ENCODE data around the gene USO1. TPM values are rescaled to one million over a fixed set of nuclear protein-coding genes. Genes with fewer than 3 reads are reported as not detected.
"Not testable (repeated sequence)": the region's sequence is repeated elsewhere in the genome, so short reads cannot be mapped to it uniquely, and the experiment has no call there.

Gene USO1
- total RNA-seq, 1 donor from 2014 or later, result 64.5 TPM

- no peak for DNase-seq (ENCODE audit: low spot score)
Observed at GRCh38 chr4:75710246-75710645, 14.1 kb upstream of the USO1 start.

GRCh38 chr4:75714011-75714410 lies 10.4 kb upstream of the USO1 start:
- DNase-seq (ENCODE audit: low spot score), result no peak

GRCh38 chr4:75714704-75715103 lies 9.7 kb upstream of the USO1 start:
- no peak for DNase-seq (ENCODE audit: low spot score)

- DNase-seq (ENCODE audit: low spot score), result no peak
Observed at GRCh38 chr4:75715105-75715799, 9.1 kb upstream of the USO1 start.

- DNase-seq (ENCODE audit: low spot score), result not testable (repeated sequence)
Observed at GRCh38 chr4:75716054-75716453, 8.3 kb upstream of the USO1 start.

- DNase-seq (ENCODE audit: low spot score), result no peak
Observed at GRCh38 chr4:75717408-75717807, 7.0 kb upstream of the USO1 start.

GRCh38 chr4:75718529-75718928 lies 5.8 kb upstream of the USO1 start:
- no peak for DNase-seq (ENCODE audit: low spot score)

GRCh38 chr4:75722417-75722816 lies 2.0 kb upstream of the USO1 start:
- DNase-seq (ENCODE audit: low spot score), result no peak

GRCh38 chr4:75723163-75724065 lies 963 bp upstream of the USO1 start:
- DNase-seq (ENCODE audit: low spot score), result no peak

- DNase-seq (ENCODE audit: low spot score), result peak; percentile 74
Observed at GRCh38 chr4:75724867-75725724, 719 bp downstream of the USO1 start.

GRCh38 chr4:75725942-75726538 lies 1.7 kb downstream of the USO1 start:
- not testable (repeated sequence) for DNase-seq (ENCODE audit: low spot score)

GRCh38 chr4:75726577-75726976 lies 2.2 kb downstream of the USO1 start:
- DNase-seq (ENCODE audit: low spot score), result no peak

- no peak for DNase-seq (ENCODE audit: low spot score)
Observed at GRCh38 chr4:75727073-75727472, 2.7 kb downstream of the USO1 start.

GRCh38 chr4:75729836-75730235 lies 5.5 kb downstream of the USO1 start:
- DNase-seq (ENCODE audit: low spot score), result no peak

- DNase-seq (ENCODE audit: low spot score), result no peak
Observed at GRCh38 chr4:75733369-75733768, 9.0 kb downstream of the USO1 start.

- no peak for DNase-seq (ENCODE audit: low spot score)
Observed at GRCh38 chr4:75735525-75735924, 11.1 kb downstream of the USO1 start.

- no peak for DNase-seq (ENCODE audit: low spot score)
Observed at GRCh38 chr4:75736862-75737261, 12.5 kb downstream of the USO1 start.

GRCh38 chr4:75737398-75737797 lies 13.0 kb downstream of the USO1 start:
- no peak for DNase-seq (ENCODE audit: low spot score)

GRCh38 chr4:75741027-75741426 lies 16.6 kb downstream of the USO1 start:
- no peak for DNase-seq (ENCODE audit: low spot score)

- DNase-seq (ENCODE audit: low spot score), result no peak
Observed at GRCh38 chr4:75742451-75742850, 18.1 kb downstream of the USO1 start.

- no peak for DNase-seq (ENCODE audit: low spot score)
Observed at GRCh38 chr4:75745161-75745560, 20.8 kb downstream of the USO1 start.

- DNase-seq (ENCODE audit: low spot score), result no peak
Observed at GRCh38 chr4:75745721-75746199, 21.4 kb downstream of the USO1 start.

Measured in ureter (tissue), 1 donor.